PC-9 (cell line): Measurements from ENCODE around the gene POLG. TPM values are rescaled to one million over a fixed set of nuclear protein-coding genes. Genes with fewer than 3 reads are reported as not detected.
A peak's percentile ranks its signal among the peaks of the same experiment; 100 is the strongest.

Source experiments
- BruUV-seq: library from RNA; stranded (reverse); fragments of 400-500 nt; replicated peaks from 2 replicates; lab custom pipeline; 2021; lab: Mats Ljungman, UMichigan
- CTCF ChIA-PET: fragments of 300-600 bp; sonication (Branson Sonifier 250); formaldehyde crosslinking; loops from one replicate; lab custom pipeline; 2022; ENCODE audit warnings: antibody characterized with exemption; lab: Charles Lee
- POLR2A ChIA-PET: fragments of 300-600 bp; sonication (Branson Sonifier 250); formaldehyde crosslinking; loops from one replicate; lab custom pipeline; 2022; ENCODE audit warnings: antibody characterized with exemption; ENCODE audit not compliant: unreplicated experiment; lab: Charles Lee
- DNase-seq, 2 experiments: peaks; one replicate each; pipeline versions ENCODE4 v3.0.0 to v3.0.0-alpha.2; 2015 to 2022; ENCODE audit warnings: mixed read lengths in 1 of 2
- H2AFZ ChIP-seq: fragments of 200-600 bp; sonication (generic); 2 replicates; pipeline ENCODE4 v1.8.1; 2017; ENCODE audit warnings: antibody characterized with exemption
- H3F3A ChIP-seq: fragments of 200-600 bp; sonication (generic); 2 replicates; pipeline ENCODE4 v1.8.1; 2017; ENCODE audit warnings: antibody characterized with exemption, mild to moderate bottlenecking, low read depth; ENCODE audit not compliant: insufficient read depth
- H3K27ac ChIP-seq: fragments of 200-600 bp; sonication (generic); 2 replicates; pipeline ENCODE4 v1.6.1; 2016; ENCODE audit warnings: mixed run types
- H3K27me3 ChIP-seq: fragments of 200-600 bp; sonication (generic); 2 replicates; pipeline ENCODE4 v1.6.1; 2016; ENCODE audit warnings: low read depth, mixed run types; ENCODE audit not compliant: insufficient read depth
- H3K36me3 ChIP-seq: fragments of 200-600 bp; sonication (generic); 2 replicates; pipeline ENCODE4 v1.6.1; 2016; ENCODE audit warnings: low read depth, mixed run types
- H3K4me1 ChIP-seq: fragments of 200-600 bp; sonication (generic); replicated peaks from 2 replicates; pipeline ENCODE4 v1.6.1; 2016; ENCODE audit warnings: mixed run types; ENCODE audit not compliant: insufficient read depth
- H3K4me2 ChIP-seq: fragments of 200-600 bp; sonication (generic); 2 replicates; pipeline ENCODE4 v1.6.1; 2017; ENCODE audit warnings: mixed run types
- H3K4me3 ChIP-seq: fragments of 200-600 bp; sonication (generic); 2 replicates; pipeline ENCODE4 v1.6.1; 2016; ENCODE audit warnings: mixed run types
- H3K79me2 ChIP-seq: fragments of 200-600 bp; sonication (generic); 2 replicates; pipeline ENCODE4 v1.6.1; 2017; ENCODE audit warnings: low read depth, mixed run types
- H3K9me2 ChIP-seq: fragments of 200-600 bp; sonication (generic); 2 replicates; pipeline ENCODE4 v1.8.1; 2017; ENCODE audit warnings: mild to moderate bottlenecking; ENCODE audit not compliant: insufficient read depth
- H3K9me3 ChIP-seq: fragments of 200-600 bp; sonication (generic); 2 replicates; pipeline ENCODE4 v1.8.1; 2016; ENCODE audit warnings: low read depth; ENCODE audit not compliant: insufficient read depth
- H4K20me1 ChIP-seq: fragments of 200-600 bp; sonication (generic); 2 replicates; pipeline ENCODE4 v1.8.1; 2017; ENCODE audit not compliant: insufficient read depth
- CTCF ChIP-seq: fragments of 200-600 bp; sonication (generic); conservative IDR thresholded peaks from 2 replicates; pipeline ENCODE4 v1.6.1; 2017; ENCODE audit warnings: mixed run types, antibody characterized with exemption, mild to moderate bottlenecking, moderate library complexity
- EZH2 ChIP-seq: fragments of 200-600 bp; sonication (generic); IDR thresholded peaks from 2 replicates; pipeline ENCODE4 v1.8.0; 2017; ENCODE audit warnings: antibody characterized with exemption, low read depth
- intact Hi-C: fragments of 100-400 bp; cut with micrococcal nuclease; formaldehyde crosslinking; loops from one replicate; pipeline ENCODE4 v1.10.0; 2022; ENCODE audit not compliant: unreplicated experiment
- total RNA-seq: library from RNA; stranded (reverse); gene quantifications from 2 replicates; pipeline ENCODE4 v1.2.3, GENCODE V29; 2021

The POLG gene
- total RNA-seq, 1 experiment from 2014 or later: 43.6 TPM

- Histone ChIP-seq H3K36me3 (no peaks in the 10 kb centered on the region), H3K4me1 (no peaks in the 10 kb centered on the region), H3F3A (peaks cover under 1% of the 10 kb centered on the region; the same call in 1 of the 2 replicates), H3K27me3 (no peaks in the 10 kb centered on the region), H3K79me2 (no peaks in the 10 kb centered on the region), H3K9me3 (no peaks in the 10 kb centered on the region), H2AFZ (no peak overlapping the region), H3K27ac (no peak overlapping the region), H4K20me1 (no peaks in the 10 kb centered on the region), H3K4me3 (no peak overlapping the region), H3K4me2 (no peak overlapping the region), H3K9me2 (no peaks in the 10 kb centered on the region)
- ChIA-PET CTCF (no interaction called here), POLR2A (interaction anchor here (0.6 kb wide), 1 partner anchor 101 kb away, joined by 6 read pairs; no protein-coding TSS in a partner anchor)
- intact Hi-C loops: no loop called here
- no peak for TF ChIP-seq EZH2
- no peak for TF ChIP-seq CTCF
- DNase-seq: peak in 1 of 2 experiments; percentile 36
- no TSS peak for BruUV-seq
These were observed 6.8 kb upstream of the POLG start for GRCh38 chr15:89341316-89342005.

GRCh38 chr15:89340573-89340972, 5.9 kb upstream of the POLG start:
- TF ChIP-seq CTCF (no peak), EZH2 (no peak)
- no peak overlapping the region for H3K4me3 ChIP-seq
- H3K79me2 ChIP-seq: no peaks in the 10 kb centered on the region
- BruUV-seq: no TSS peak
- DNase-seq: no peak
- no peak overlapping the region for H3K4me2 ChIP-seq
- no peak overlapping the region for H2AFZ ChIP-seq
- no peaks in the 10 kb centered on the region for H3K27me3 ChIP-seq
- intact Hi-C loops: no loop called here
- no peaks in the 10 kb centered on the region for H3K9me2 ChIP-seq
- ChIA-PET CTCF (no interaction called here), POLR2A (interaction anchor here (0.6 kb wide), 1 partner anchor 102 kb away, joined by 6 read pairs; no protein-coding TSS in a partner anchor)
- peaks cover 9% of the 10 kb centered on the region; the same call in 1 of the 2 replicates for H3F3A ChIP-seq
- peaks cover 8% of the 10 kb centered on the region; the same call in 1 of the 2 replicates for H3K4me1 ChIP-seq
- H3K27ac ChIP-seq: no peak overlapping the region
- no peaks in the 10 kb centered on the region for H3K36me3 ChIP-seq
- H4K20me1 ChIP-seq: no peaks in the 10 kb centered on the region
- H3K9me3 ChIP-seq: no peaks in the 10 kb centered on the region

- Histone ChIP-seq H3K4me1 (peaks cover 11% of the 10 kb centered on the region; the same call in 1 of the 2 replicates), H3F3A (peaks cover 14% of the 10 kb centered on the region; the same call in 1 of the 2 replicates), H3K27ac (no peak overlapping the region), H3K4me2 (no peak overlapping the region), H3K9me3 (no peaks in the 10 kb centered on the region), H4K20me1 (no peaks in the 10 kb centered on the region; the same call in 1 of the 2 replicates), H2AFZ (no peak overlapping the region), H3K79me2 (peaks cover 12% of the 10 kb centered on the region), H3K36me3 (no peaks in the 10 kb centered on the region), H3K9me2 (no peaks in the 10 kb centered on the region), H3K4me3 (no peak overlapping the region), H3K27me3 (no peaks in the 10 kb centered on the region)
- TF ChIP-seq EZH2 (no peak), CTCF (no peak)
- CTCF ChIA-PET: no interaction called here
- POLR2A ChIA-PET: no interaction called here
- DNase-seq: no peak
- intact Hi-C loops: loop anchor here (10.0 kb wide), 2 partner anchors 237 to 443 kb away; partner anchors contain the start of genes HAPLN3 and TICRR
- BruUV-seq: no TSS peak
These were observed 3.4 kb upstream of the POLG start for GRCh38 chr15:89338036-89338435.
